Chondrocyte (in vitro differentiated cells): ENCODE data around the gene EXD3. TPM values are rescaled to one million over a fixed set of nuclear protein-coding genes. Genes with fewer than 3 reads are reported as not detected.

Source experiments
- DNase-seq: peaks from one replicate; pipeline ENCODE4 v3.0.0; 2021; ENCODE audit warnings: mixed read lengths, low spot score
- H3K27ac Mint-ChIP-seq: one replicate; pipeline ENCODE4 v1.8.0; 2021; ENCODE audit warnings: mild to moderate bottlenecking, moderate library complexity, mixed read lengths; ENCODE audit not compliant: unreplicated experiment
- H3K27me3 Mint-ChIP-seq: 2 replicates; pipeline ENCODE4 v1.8.0; 2021; ENCODE audit warnings: low read depth, mixed read lengths
- H3K36me3 Mint-ChIP-seq: 2 replicates; pipeline ENCODE4 v1.8.0; 2021; ENCODE audit warnings: low read depth, mixed read lengths
- H3K4me1 Mint-ChIP-seq: 2 replicates; pipeline ENCODE4 v1.8.0; 2021; ENCODE audit warnings: low read depth, mild to moderate bottlenecking, mixed read lengths
- H3K4me3 Mint-ChIP-seq: one replicate; pipeline ENCODE4 v1.8.0; 2021; ENCODE audit warnings: mild to moderate bottlenecking, moderate library complexity, mixed read lengths; ENCODE audit not compliant: unreplicated experiment
- H3K9me3 Mint-ChIP-seq: 2 replicates; pipeline ENCODE4 v1.8.0; 2021; ENCODE audit warnings: low read depth, mixed read lengths
- total RNA-seq: library from RNA; stranded (reverse); gene quantifications from 3 replicates; pipeline ENCODE4 v1.2.1, GENCODE V29; 2021
- TF ChIP-seq, protein P1 (sequence below): fragments of 200-600 bp; sonication (generic); IDR thresholded peaks from 2 replicates; pipeline ENCODE4 v1.5.0; 2021; ENCODE audit warnings: antibody characterized with exemption, mild to moderate bottlenecking, moderate library complexity

Gene EXD3
- total RNA-seq, 1 donor from 2014 or later, result 11.6 TPM

DNA sequence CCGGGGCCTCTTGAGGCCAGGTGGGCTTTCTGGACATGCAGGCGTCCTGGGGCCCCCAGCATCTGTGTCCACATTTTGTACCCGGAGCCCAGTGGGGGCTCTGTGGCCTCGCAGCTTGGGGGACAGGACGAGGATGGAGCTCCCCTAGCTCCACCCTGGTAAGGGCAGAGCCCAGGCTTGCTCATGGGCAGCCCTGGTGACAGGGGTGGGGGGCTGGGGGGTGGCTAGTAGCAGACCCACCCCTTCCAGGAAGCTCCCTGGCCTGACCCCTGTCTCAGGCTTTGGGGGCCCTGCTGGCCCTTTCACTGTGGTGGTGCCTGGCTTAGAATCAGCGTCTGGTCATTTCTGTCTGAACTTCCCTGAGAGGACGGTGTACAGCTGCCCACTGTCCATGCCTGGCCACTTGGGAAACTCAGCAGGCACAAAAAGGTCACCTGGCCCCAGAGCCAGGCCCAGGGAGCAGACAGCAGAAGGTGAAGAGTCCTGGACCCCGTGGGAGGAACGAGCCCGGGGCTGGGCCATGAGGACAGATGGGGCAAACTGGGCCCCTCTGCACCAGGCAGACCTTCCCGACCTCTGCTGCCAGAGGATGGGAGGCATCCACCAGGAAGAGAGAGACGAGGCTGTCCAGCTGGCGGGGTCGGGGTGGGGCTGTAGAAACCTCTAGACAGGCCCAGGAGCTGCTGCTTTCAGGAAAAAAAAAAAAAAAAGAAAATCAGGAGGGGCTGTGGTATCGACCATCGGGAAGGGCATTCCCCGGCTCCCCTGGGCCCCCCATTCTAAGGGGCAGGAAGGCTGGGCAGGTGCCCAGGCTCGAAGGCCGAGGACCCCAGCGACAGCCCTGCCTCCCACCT, 52.8 kb downstream of the EXD3 start:
- Mint-ChIP-seq H3K9me3 (no peaks in the 10 kb centered on the region), H3K27ac (no peak overlapping the region), H3K4me1 (no peaks in the 10 kb centered on the region)

DNA sequence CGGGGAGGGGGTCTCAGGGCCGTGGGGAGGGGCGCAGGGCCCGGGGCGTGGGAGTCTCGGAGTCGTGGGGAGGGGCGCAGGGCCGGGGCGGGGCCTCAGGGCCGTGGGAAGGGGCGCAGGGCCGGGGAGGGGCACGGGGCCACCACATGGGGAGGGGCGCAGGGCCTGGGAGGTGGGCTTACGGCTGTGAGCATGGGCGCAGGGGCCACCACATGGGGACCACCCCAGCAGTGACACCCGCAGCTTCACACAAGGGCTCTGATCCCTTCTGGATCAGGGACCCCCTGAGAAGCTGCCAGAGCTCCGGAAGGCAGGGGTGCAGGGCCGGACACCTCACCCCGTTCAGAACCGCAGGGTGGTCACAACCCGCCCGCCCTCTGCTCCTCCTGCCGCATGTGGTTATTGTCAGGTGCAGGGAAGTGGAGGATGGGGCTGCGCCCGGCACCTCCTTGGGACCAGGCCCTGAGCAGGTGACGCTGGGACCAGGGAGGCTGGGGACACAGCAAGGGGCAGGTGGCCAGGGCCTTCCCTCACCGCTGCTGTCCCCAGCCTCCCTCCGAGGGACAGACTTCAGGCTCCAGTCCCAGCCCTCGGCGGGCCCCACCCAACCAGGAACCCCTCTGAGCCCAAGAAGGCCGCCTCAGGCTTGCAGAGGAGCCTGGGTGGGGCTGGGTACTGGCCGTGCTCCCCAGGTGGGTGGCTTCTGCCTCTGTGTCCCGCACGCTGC, 53.7 kb downstream of the EXD3 start:
- H3K4me1 Mint-ChIP-seq, result no peaks in the 10 kb centered on the region
- TF ChIP-seq, protein P1, sequence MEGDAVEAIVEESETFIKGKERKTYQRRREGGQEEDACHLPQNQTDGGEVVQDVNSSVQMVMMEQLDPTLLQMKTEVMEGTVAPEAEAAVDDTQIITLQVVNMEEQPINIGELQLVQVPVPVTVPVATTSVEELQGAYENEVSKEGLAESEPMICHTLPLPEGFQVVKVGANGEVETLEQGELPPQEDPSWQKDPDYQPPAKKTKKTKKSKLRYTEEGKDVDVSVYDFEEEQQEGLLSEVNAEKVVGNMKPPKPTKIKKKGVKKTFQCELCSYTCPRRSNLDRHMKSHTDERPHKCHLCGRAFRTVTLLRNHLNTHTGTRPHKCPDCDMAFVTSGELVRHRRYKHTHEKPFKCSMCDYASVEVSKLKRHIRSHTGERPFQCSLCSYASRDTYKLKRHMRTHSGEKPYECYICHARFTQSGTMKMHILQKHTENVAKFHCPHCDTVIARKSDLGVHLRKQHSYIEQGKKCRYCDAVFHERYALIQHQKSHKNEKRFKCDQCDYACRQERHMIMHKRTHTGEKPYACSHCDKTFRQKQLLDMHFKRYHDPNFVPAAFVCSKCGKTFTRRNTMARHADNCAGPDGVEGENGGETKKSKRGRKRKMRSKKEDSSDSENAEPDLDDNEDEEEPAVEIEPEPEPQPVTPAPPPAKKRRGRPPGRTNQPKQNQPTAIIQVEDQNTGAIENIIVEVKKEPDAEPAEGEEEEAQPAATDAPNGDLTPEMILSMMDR, result no peak
- peaks cover 7% of the 10 kb centered on the region for H3K36me3 Mint-ChIP-seq
- no peak overlapping the region for H3K4me3 Mint-ChIP-seq
- peak; percentile 93 for DNase-seq
- no peaks in the 10 kb centered on the region for H3K27me3 Mint-ChIP-seq
- H3K9me3 Mint-ChIP-seq, result no peaks in the 10 kb centered on the region
- H3K27ac Mint-ChIP-seq, result no peak overlapping the region

More for the DNA sequence above, 52.8 kb downstream of the EXD3 start:
- Mint-ChIP-seq H3K36me3 (peaks cover 7% of the 10 kb centered on the region), H3K4me3 (no peak overlapping the region), H3K27me3 (no peaks in the 10 kb centered on the region)
- TF ChIP-seq, protein P1, result no peak
- no peak for DNase-seq

DNA sequence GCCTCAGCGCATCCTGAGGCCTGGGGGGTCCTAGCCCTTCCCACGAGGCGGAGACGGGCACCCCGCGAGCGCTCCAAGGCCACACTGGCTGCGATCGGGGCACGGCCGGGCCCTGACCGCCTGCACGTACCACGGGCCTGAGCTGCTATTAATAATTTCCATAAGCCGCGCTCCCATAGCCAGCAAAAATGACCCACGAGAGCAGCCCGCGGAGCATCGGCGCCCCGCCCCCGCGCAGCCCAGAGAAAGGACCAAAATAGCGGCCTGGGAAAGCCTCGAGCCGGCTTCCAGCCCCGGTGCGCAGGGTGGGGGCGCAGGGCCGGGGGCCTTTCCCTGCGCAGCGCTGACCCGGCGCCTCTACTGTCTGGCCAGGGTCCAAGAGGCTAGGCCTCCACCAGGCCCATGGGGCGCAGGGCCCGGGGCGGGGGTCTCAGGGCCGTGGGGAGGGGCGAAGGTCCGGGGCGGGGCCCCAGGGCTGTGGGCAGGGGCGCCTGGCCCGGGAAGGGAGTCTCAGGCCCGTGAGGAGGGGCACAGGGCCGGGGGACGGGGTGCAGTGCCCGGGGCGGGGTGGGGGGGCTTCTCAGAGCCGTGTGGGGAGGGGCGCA, 54.4 kb downstream of the EXD3 start:
- no peaks in the 10 kb centered on the region for H3K4me1 Mint-ChIP-seq
- no peak for DNase-seq
- no peak overlapping the region for H3K27ac Mint-ChIP-seq
- peaks cover 11% of the 10 kb centered on the region for H3K36me3 Mint-ChIP-seq
- H3K27me3 Mint-ChIP-seq, result no peaks in the 10 kb centered on the region
- no peak overlapping the region for H3K4me3 Mint-ChIP-seq
- TF ChIP-seq, protein P1, result no peak
- peaks cover 5% of the 10 kb centered on the region for H3K9me3 Mint-ChIP-seq

DNA sequence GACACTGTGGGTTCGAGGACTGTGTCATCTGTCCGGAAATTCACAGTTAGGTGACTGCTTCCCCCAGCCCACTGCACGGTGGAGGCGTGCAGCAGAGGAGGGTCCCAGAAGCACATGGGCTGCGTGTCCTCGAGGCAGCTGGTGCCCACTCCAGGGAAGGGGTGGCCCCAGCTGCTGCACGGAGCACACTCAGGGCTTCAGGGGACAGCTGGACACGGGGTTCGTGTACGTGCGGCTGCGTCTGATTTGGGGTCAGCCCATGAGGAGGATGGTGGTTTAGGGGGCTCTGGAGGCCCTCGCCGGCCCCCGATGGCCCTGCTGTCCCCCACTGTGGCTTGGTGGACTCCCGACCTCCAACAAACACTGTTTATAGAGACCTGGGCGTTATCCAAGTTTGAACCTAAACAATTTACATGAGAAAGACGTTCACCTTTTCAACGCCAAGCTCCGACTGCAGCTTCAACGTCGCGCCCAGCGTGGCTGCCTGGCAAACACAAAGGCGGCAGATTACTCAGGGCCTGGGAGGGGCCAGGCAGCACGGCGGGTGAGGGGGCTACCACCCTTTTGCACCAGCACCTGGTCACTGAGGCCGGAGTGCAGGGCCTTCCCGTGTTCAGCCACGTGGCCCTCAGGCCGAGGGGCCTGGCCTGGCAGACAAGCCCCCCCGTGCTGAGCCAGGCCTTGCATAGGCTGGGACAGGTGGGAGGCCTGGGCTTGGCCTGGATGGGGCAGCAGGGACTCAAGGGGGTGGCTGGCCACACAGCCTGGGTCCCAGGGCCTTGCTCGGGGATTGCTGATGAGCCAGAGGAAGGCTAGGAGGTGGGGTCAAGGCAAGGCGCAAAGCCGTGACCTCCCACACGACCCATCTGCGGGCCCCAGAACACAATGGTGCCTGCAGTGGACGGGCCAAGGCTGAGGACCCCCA, 55.2 kb downstream of the EXD3 start:
- Mint-ChIP-seq H3K4me1 (no peaks in the 10 kb centered on the region), H3K9me3 (peaks cover 5% of the 10 kb centered on the region), H3K36me3 (peaks cover 11% of the 10 kb centered on the region), H3K27ac (no peak overlapping the region), H3K4me3 (no peak overlapping the region), H3K27me3 (no peaks in the 10 kb centered on the region)
- no peak for DNase-seq
- TF ChIP-seq, protein P1, result no peak
